Measurements from ENCODE around the gene GNB1L.

- no peak for TF ChIP-seq PPARG (CRISPR knock-in tag; conservative IDR thresholded peaks at IDR 0.05)
- no peak for TF ChIP-seq ZNF431 (CRISPR knock-in tag; IDR thresholded peaks at IDR 0.05; ENCODE audit: borderline replicate concordance, low read depth)
- no peak for TF ChIP-seq SOX5 (CRISPR knock-in tag; IDR thresholded peaks at IDR 0.05; ENCODE audit: borderline replicate concordance)
- no peak for TF ChIP-seq JARID2 (CRISPR knock-in tag; IDR thresholded peaks at IDR 0.05; ENCODE audit: insufficient replicate concordance)
- no peak for TF ChIP-seq USF2 (IDR thresholded peaks at IDR 0.05; ENCODE audit: low read depth, low read length)
- no peak for TF ChIP-seq USF2 (CRISPR knock-in tag; IDR thresholded peaks at IDR 0.05; ENCODE audit: borderline replicate concordance)
- no peak for TF ChIP-seq ZNF629 (CRISPR knock-in tag; conservative IDR thresholded peaks at IDR 0.05)
Observed at GRCh38 chr22:19791243-19791642, 63.4 kb downstream of the GNB1L start.

Measured in HepG2 (cell line).